Neural crest cell (in vitro differentiated cells): ENCODE data around the gene SEMA4B. TPM values are rescaled to one million over a fixed set of nuclear protein-coding genes. Genes with fewer than 3 reads are reported as not detected.

Source experiments
- DNase-seq: peaks from one replicate; pipeline ENCODE4 v3.0.0; 2021; ENCODE audit warnings: low read depth, mixed read lengths, low spot score
- H3K27ac Mint-ChIP-seq: one replicate; pipeline ENCODE4 v1.8.0; 2021; ENCODE audit warnings: mild to moderate bottlenecking, mixed read lengths; ENCODE audit not compliant: unreplicated experiment
- H3K27me3 Mint-ChIP-seq: 2 replicates; pipeline ENCODE4 v1.8.0; 2021; ENCODE audit warnings: low read depth, mild to moderate bottlenecking, mixed read lengths
- H3K36me3 Mint-ChIP-seq: 2 replicates; pipeline ENCODE4 v1.8.0; 2021; ENCODE audit warnings: low read depth, mild to moderate bottlenecking, mixed read lengths
- H3K4me1 Mint-ChIP-seq: 2 replicates; pipeline ENCODE4 v1.8.0; 2021; ENCODE audit warnings: mixed read lengths
- H3K4me3 Mint-ChIP-seq: one replicate; pipeline ENCODE4 v1.8.0; 2021; ENCODE audit warnings: mild to moderate bottlenecking, mixed read lengths
- H3K9me3 Mint-ChIP-seq: 2 replicates; pipeline ENCODE4 v1.8.0; 2021; ENCODE audit warnings: mixed read lengths
- CTCF ChIP-seq: fragments of 200-600 bp; sonication (generic); conservative IDR thresholded peaks from 2 replicates; pipeline ENCODE4 v1.5.0; 2021; ENCODE audit warnings: antibody characterized with exemption, mild to moderate bottlenecking
- total RNA-seq: library from RNA; stranded (reverse); gene quantifications from 2 replicates; pipeline ENCODE4 v1.2.1, GENCODE V29; 2021

Gene SEMA4B
- total RNA-seq, 1 donor from 2014 or later, result 26.3 TPM

- no peak for DNase-seq
- Mint-ChIP-seq H3K27ac (no peak overlapping the region), H3K4me1 (peaks cover 5% of the 10 kb centered on the region), H3K4me3 (no peak overlapping the region), H3K36me3 (no peaks in the 10 kb centered on the region), H3K9me3 (no peaks in the 10 kb centered on the region), H3K27me3 (peaks cover 13% of the 10 kb centered on the region)
- TF ChIP-seq CTCF, result no peak
Observed at GRCh38 chr15:90177012-90177411, 24.1 kb upstream of the SEMA4B start.

DNA sequence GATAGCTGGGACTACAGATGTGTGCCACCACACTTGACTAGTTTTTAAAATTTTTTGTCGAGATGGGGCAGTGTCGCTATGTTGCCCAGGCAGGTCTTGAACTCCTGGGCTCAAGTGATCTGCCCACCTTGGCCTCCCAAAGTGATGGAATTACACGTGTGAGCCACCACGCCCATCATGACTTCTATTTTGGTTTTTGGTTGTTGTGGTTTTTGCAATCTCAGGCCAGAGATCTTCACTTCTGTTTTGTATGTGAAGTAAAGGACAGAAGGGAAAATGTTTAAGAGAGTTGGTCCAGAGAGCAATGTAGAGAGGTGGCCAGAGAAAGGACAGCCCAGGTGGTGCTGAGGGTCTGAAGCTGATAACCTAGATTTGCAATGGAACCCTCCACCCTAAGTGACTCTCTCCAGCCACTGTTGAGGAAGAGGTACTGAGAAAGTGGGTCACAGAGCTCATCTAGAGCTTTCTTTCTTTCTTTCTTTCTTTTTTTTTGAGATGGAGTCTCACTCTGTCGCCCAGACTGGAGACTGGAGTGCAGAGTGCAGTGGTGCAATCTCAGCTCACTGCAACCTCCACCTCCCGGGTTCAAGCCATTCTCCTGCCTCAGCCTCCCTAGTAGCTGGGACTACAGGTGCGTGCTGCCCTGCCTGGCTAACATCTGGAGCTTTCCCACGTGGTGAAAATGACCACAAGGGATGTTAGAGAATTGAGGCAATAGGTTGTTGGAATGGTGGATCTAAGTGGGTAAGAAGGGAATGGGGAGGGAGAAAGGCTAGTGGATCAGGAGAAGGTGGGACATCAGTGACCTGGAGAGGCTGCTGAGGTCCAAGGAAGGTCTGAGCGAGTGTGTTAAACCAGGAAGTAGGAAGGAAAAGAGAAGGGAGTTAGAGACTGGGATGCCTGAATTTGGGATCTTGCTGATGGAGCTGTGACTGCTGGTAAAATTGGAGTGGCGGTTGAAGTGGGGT, 22.4 kb upstream of the SEMA4B start:
- Mint-ChIP-seq H3K4me3 (no peak overlapping the region), H3K27ac (peak overlapping the region; percentile 84), H3K4me1 (peaks cover 5% of the 10 kb centered on the region), H3K36me3 (no peaks in the 10 kb centered on the region), H3K27me3 (peaks cover 13% of the 10 kb centered on the region), H3K9me3 (no peaks in the 10 kb centered on the region)
- TF ChIP-seq CTCF, result no peak
- DNase-seq, result no peak

DNA sequence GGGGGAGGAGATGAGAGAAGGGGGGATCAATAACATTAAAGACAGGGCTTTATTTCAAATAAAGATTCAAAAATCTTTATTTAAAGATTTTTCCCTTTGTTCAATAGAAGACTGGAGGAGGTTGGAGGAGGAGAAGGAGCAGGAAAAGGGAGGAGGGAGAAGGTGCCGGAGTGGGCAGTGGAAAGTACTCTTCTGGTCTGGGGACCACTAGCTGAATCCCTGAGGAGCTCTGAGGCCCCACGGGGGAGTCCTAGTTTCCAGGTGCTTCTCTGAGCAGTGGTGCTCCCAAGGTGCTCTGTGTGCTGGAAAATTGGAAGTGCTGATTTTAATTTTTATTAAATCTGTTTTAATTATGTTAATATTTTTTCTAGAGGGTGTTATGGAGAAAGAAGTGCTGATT, 19.4 kb upstream of the SEMA4B start:
- no peak for TF ChIP-seq CTCF
- H3K36me3 Mint-ChIP-seq, result no peaks in the 10 kb centered on the region

DNA sequence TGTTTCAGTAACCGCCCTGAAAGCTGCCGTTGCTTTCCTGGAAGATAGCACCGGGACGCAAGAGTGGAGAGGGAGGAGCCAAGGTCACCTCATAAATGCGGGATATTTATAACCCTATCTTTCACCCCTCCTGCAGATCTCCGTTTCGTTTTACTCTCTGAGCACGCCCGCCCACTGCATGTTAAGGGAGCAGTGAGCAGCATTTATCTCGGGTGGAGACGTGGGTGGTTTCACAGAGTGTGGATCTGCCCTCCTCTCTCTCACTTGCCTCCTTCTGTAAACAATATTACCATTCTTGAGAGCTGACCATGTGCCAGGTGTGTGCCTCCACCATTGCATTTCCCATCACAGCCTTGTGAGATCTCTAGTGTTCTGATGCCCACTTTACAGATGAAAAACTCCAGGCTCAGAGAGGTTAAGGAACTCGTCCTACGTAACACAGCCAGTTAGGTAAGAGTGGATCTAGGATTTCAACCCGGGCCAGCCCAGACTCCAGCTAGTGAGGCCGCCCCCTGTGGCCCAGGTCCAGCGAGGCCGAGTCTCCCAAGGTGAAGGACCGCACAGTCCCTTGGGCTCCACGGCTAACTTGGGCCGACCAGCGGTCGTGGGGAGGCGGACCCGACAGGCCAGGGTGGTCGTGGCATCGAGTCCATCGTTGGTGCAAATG, 16.9 kb upstream of the SEMA4B start:
- no peaks in the 10 kb centered on the region for H3K9me3 Mint-ChIP-seq
- TF ChIP-seq CTCF, result no peak
- peak overlapping the region; percentile 82 for H3K4me3 Mint-ChIP-seq
- peaks cover 12% of the 10 kb centered on the region for H3K4me1 Mint-ChIP-seq
- H3K36me3 Mint-ChIP-seq, result no peaks in the 10 kb centered on the region
- H3K27ac Mint-ChIP-seq, result no peak overlapping the region
- peaks cover 10% of the 10 kb centered on the region for H3K27me3 Mint-ChIP-seq
- DNase-seq, result peak; percentile 14

More for the DNA sequence above, 19.4 kb upstream of the SEMA4B start:
- no peak overlapping the region for H3K27ac Mint-ChIP-seq
- peaks cover 13% of the 10 kb centered on the region for H3K27me3 Mint-ChIP-seq
- DNase-seq, result no peak
- H3K4me3 Mint-ChIP-seq, result peak overlapping the region; percentile 50
- H3K9me3 Mint-ChIP-seq, result no peaks in the 10 kb centered on the region
- peaks cover 6% of the 10 kb centered on the region for H3K4me1 Mint-ChIP-seq

- Mint-ChIP-seq H3K4me3 (peak overlapping the region; percentile 82), H3K9me3 (no peaks in the 10 kb centered on the region), H3K4me1 (peaks cover 12% of the 10 kb centered on the region), H3K27me3 (peaks cover 7% of the 10 kb centered on the region), H3K36me3 (no peaks in the 10 kb centered on the region), H3K27ac (no peak overlapping the region)
- peak; percentile 47 for DNase-seq
- peak; percentile 26 for TF ChIP-seq CTCF
Observed at GRCh38 chr15:90184786-90185704, 16.1 kb upstream of the SEMA4B start.
